HG02885 (cell line): ENCODE measurements around the gene CRTC3.
"Not testable (repeated sequence)": the region's sequence is repeated elsewhere in the genome, so short reads cannot be mapped to it uniquely, and the experiment has no call there.

Experiments
- ATAC-seq: cut with Tn5 transposase; IDR thresholded peaks from one replicate; pipeline ENCODE4 v1.9.1; 2021; ENCODE audit warnings: mild to moderate bottlenecking; ENCODE audit not compliant: unreplicated experiment, poor library complexity

CRTC3 gene

GRCh38 chr15:90666135-90666909 is 136.6 kb downstream of the CRTC3 start:
- ATAC-seq, result no peak

- no peak for ATAC-seq
Measured at GRCh38 chr15:90667073-90667754, 137.5 kb downstream of the CRTC3 start.

- ATAC-seq, result not testable (repeated sequence)
Measured at GRCh38 chr15:90667755-90668345, 138.1 kb downstream of the CRTC3 start.

GRCh38 chr15:90670631-90671030 is 140.9 kb downstream of the CRTC3 start:
- ATAC-seq, result not testable (repeated sequence)

- no peak for ATAC-seq
Measured at GRCh38 chr15:90671216-90671615, 141.5 kb downstream of the CRTC3 start.

GRCh38 chr15:90673357-90673756 is 143.6 kb downstream of the CRTC3 start:
- ATAC-seq, result not testable (repeated sequence)

- no peak for ATAC-seq
Measured at GRCh38 chr15:90674476-90674875, 144.8 kb downstream of the CRTC3 start.

- no peak for ATAC-seq
Measured at GRCh38 chr15:90675464-90675863, 145.7 kb downstream of the CRTC3 start.

- ATAC-seq, result no peak
Measured at GRCh38 chr15:90677807-90678790, 148.4 kb downstream of the CRTC3 start.

- ATAC-seq, result no peak
Measured at GRCh38 chr15:90679959-90680358, 150.2 kb downstream of the CRTC3 start.

- ATAC-seq, result no peak
Measured at GRCh38 chr15:90680371-90680935, 150.7 kb downstream of the CRTC3 start.

- ATAC-seq, result no peak
Measured at GRCh38 chr15:90681056-90681455, 151.3 kb downstream of the CRTC3 start.

GRCh38 chr15:90681480-90681879 is 151.8 kb downstream of the CRTC3 start:
- ATAC-seq, result no peak

GRCh38 chr15:90683371-90683770 is 153.6 kb downstream of the CRTC3 start:
- ATAC-seq, result no peak

- ATAC-seq, result no peak
Measured at GRCh38 chr15:90683876-90684275, 154.2 kb downstream of the CRTC3 start.

- no peak for ATAC-seq
Measured at GRCh38 chr15:90684281-90684680, 154.6 kb downstream of the CRTC3 start.

GRCh38 chr15:90685591-90686434 is 156.1 kb downstream of the CRTC3 start:
- peak; percentile 18 for ATAC-seq

GRCh38 chr15:90686435-90687218 is 156.9 kb downstream of the CRTC3 start:
- ATAC-seq, result peak; percentile 91
